IPS-18c (cell line): ENCODE measurements around the gene PPME1.

Experiments
- H3K4me3 ChIP-seq: 2 replicates; pipeline ENCODE4 v1.7.0; 2013; ENCODE audit warnings: low read depth, mild to moderate bottlenecking, low read length, moderate library complexity; ENCODE audit not compliant: insufficient read depth
- H3K9me3 ChIP-seq: one replicate; pipeline ENCODE4 v1.6.1; 2013; ENCODE audit warnings: mild to moderate bottlenecking, low read length, moderate library complexity; ENCODE audit not compliant: control insufficient read depth, insufficient read depth

The PPME1 gene

GRCh38 chr11:74255741-74256375 lies 84.8 kb downstream of the PPME1 start:
- no peak overlapping the region for H3K4me3 ChIP-seq
- H3K9me3 ChIP-seq = peaks cover 2% of the 10 kb centered on the region

GRCh38 chr11:74256378-74257133 lies 85.5 kb downstream of the PPME1 start:
- no peak overlapping the region for H3K4me3 ChIP-seq
- peaks cover 3% of the 10 kb centered on the region for H3K9me3 ChIP-seq

- Histone ChIP-seq H3K9me3 (peaks cover 3% of the 10 kb centered on the region), H3K4me3 (no peak overlapping the region)
These were observed 87.0 kb downstream of the PPME1 start for GRCh38 chr11:74257959-74258553.

- peaks cover 3% of the 10 kb centered on the region for H3K9me3 ChIP-seq
- H3K4me3 ChIP-seq = no peak overlapping the region
These were observed 91.6 kb downstream of the PPME1 start for GRCh38 chr11:74262725-74263124.

- Histone ChIP-seq H3K9me3 (peaks cover 3% of the 10 kb centered on the region), H3K4me3 (no peak overlapping the region)
These were observed 94.2 kb downstream of the PPME1 start for GRCh38 chr11:74265256-74265655.

DNA sequence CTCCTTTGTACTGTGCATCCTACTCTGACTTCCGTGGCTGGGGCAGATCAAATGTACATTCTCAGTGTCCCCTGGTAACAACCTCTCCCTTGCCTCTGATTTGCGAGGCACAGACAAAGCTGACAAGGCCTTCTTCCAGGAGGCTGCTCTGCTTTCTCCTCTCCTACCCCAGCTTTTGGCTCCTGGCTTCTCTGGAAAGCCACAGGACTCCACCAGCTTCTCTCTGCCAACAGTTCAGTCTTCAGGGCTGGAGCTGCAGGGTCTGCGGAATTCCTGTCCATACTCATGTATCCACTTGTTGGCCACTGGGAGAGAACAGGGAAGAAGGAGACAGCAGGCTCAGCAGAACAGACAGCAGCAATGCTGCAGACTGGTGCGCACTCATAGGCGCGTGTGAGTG lies 95.9 kb downstream of the PPME1 start:
- Histone ChIP-seq H3K4me3 (no peak overlapping the region), H3K9me3 (no peaks in the 10 kb centered on the region)

DNA sequence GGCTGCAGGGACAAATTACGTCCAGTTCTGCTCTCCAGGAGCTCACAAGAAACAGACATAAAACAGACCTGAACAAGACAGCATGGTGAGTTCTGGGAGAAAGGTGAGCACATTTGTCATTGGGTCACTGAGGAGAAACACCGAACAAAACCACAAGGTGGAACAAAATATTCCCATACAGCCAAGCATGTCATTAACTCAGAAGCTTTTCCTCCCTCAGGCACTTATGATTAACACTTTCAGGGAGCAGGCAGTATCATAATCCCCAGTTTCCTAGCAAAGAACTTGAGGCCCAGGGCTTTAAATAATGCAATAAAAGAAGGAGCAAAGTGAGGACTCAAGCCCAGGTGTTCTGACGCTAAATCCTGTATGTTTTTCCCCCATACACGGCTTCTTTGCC lies 97.4 kb downstream of the PPME1 start:
- Histone ChIP-seq H3K9me3 (no peaks in the 10 kb centered on the region), H3K4me3 (no peak overlapping the region)

DNA sequence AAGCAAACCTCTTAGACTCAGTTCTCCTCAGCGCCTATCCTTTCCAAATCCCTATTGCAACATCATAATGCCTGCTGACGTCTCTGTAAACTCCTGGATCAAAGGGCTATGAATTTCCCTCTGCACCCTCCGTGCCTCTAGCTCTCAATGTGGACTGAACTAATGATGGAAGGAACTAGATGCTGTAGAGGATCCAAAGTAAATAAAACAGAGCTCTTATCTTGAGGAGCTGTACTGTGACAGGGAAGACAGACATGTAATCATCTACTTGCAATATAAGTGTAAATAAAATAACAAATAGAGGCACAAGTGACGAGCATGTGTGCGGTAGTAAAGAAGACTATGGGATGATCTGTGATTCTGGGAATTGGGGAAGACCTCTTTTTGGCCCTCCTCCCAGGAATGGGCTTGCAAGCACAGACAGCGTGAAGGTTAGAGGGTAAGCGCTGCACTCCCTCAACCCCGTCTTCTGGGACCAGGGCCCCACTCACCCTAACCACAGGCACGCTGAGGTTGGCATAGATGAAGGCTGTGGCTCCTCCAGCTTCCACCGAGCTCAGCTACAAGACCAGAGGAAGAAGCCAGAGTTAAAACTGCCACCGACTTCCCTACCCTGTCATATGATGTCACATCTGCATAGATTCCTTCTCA lies 98.2 kb downstream of the PPME1 start:
- Histone ChIP-seq H3K4me3 (no peak overlapping the region), H3K9me3 (no peaks in the 10 kb centered on the region)

GRCh38 chr11:74272276-74272675 lies 101.2 kb downstream of the PPME1 start:
- H3K4me3 ChIP-seq = no peak overlapping the region
- H3K9me3 ChIP-seq = no peaks in the 10 kb centered on the region

- H3K9me3 ChIP-seq = no peaks in the 10 kb centered on the region
- H3K4me3 ChIP-seq = no peak overlapping the region
These were observed 105.5 kb downstream of the PPME1 start for GRCh38 chr11:74276581-74276980.

DNA sequence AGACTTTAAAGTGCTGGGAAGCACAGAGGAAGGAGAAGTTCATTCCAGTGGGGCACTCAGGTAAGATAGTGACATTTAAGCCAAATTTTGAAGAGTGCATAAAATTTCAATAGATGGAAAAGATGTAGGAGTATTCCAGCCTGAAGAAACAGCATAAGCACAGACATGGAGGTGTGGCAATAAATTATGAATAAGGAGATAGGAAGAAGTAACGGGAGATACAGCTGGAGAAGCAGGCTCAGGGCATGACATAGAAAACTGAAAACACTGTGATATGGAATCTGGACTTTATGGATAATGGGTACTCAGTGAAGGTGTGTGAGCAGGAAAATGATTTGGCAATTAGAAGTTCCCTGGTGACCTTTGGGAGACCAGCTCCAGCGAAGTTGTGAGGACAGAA lies 107.0 kb downstream of the PPME1 start:
- H3K9me3 ChIP-seq = no peaks in the 10 kb centered on the region
- no peak overlapping the region for H3K4me3 ChIP-seq

- Histone ChIP-seq H3K4me3 (no peak overlapping the region), H3K9me3 (no peaks in the 10 kb centered on the region)
These were observed 107.7 kb downstream of the PPME1 start for GRCh38 chr11:74278721-74279161.

- Histone ChIP-seq H3K4me3 (no peak overlapping the region), H3K9me3 (no peaks in the 10 kb centered on the region)
These were observed 108.2 kb downstream of the PPME1 start for GRCh38 chr11:74279256-74279655.

DNA sequence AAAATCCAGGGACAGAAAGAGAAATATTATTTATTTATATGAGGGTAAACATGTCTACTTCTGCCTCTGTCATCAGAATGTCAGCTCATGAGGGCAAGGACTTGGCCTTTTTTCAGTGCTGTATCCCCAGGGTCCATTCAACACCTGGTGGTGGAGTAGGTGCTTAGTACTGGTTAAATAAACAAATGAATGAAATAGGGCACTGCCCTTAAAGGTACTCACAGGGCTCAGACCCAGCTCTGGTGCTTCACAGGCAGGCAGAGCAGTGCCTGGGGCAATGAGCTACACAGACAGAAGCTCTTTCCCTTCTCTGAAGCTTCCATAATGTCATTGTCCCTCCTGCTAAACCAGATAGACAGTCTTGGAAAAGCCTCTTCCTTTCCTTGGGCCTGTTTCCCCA lies 109.4 kb downstream of the PPME1 start:
- Histone ChIP-seq H3K4me3 (no peak overlapping the region), H3K9me3 (no peaks in the 10 kb centered on the region)

DNA sequence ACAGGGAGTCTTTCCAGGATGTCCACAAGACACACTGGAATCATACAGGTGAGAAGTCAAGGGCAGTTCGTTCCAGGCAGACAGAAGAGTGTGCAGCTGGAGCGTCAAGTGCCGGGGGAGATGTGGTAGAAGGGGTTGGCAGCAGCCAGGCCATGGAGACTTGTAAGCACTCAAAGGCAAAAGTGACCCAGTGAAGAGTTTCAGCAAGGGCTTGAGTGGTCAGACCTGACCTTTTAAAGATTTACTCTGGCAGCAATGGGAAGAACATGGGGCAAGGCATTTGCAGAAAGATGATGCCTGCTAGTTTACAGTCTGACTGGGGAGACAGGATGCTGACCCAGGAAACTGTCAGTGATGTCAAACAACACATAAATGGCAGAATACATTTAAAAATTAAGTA lies 111.3 kb downstream of the PPME1 start:
- Histone ChIP-seq H3K4me3 (no peak overlapping the region), H3K9me3 (no peaks in the 10 kb centered on the region)

DNA sequence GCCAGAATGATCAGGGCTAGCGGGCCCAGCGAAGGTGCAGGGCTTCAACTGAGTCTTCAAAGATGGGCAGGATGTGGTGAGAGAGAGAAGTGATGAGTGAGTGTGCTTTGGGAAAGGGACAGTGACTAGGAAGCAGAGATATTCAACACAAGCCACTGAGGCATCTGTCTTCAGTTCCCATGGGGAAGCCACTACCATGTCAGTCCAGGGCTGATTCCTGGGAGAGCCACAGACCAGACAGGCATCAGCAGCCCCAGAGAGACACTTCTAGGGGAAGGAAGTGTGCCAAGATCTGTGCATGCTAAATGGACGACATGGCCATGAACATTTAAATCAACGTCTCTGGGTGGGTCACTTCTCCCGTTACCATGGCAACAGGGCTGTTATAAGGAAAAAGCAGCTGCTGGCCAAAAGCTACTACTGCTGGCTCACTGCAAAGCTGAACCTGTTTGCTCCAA lies 111.9 kb downstream of the PPME1 start:
- H3K4me3 ChIP-seq = no peak overlapping the region
- no peaks in the 10 kb centered on the region for H3K9me3 ChIP-seq

- Histone ChIP-seq H3K9me3 (no peaks in the 10 kb centered on the region), H3K4me3 (no peak overlapping the region)
These were observed 112.6 kb downstream of the PPME1 start for GRCh38 chr11:74283580-74284180.
